Natural killer cell treated with Interleukin-12 subunit alpha and Interleukin-12 subunit beta and Interleukin-15 and Interleukin-18, amount 100 ng/mL, for 72 hours (primary cell): ENCODE results near the gene ECE1. TPM values are rescaled to one million over a fixed set of nuclear protein-coding genes. Genes with fewer than 3 reads are reported as not detected.

ENCODE experiments used
- ATAC-seq, 2 donors: fragments of 150-1000 bp; cut with Tn5 transposase in 1 of 2; sonication (Bioruptor Pico), chemical (Tn5 transposase) in 1 of 2; 2 replicates each; pipeline ENCODE4 v1.10.0; 2021
- DNase-seq: peaks from one replicate; pipeline ENCODE4 v3.0.0; 2022; ENCODE audit warnings: low spot score
- H3K27ac Mint-ChIP-seq, 2 donors: 1 replicate in 1 of 2; 2 replicates in 1 of 2; pipeline ENCODE4 v1.8.0; 2022; ENCODE audit warnings: mixed read lengths in 2 of 2, mild to moderate bottlenecking in 1 of 2, moderate library complexity in 1 of 2
- H3K27me3 Mint-ChIP-seq, 2 donors: 1 replicate in 1 of 2; 2 replicates in 1 of 2; pipeline ENCODE4 v1.8.0; 2022; ENCODE audit warnings: mixed read lengths in 2 of 2
- H3K36me3 Mint-ChIP-seq: one replicate; pipeline ENCODE4 v1.8.0; 2022; ENCODE audit warnings: mixed read lengths
- H3K4me1 Mint-ChIP-seq, 2 donors: 1 replicate in 1 of 2; 2 replicates in 1 of 2; pipeline ENCODE4 v1.8.0; 2022; ENCODE audit warnings: low read depth in 2 of 2, mixed read lengths in 2 of 2, mild to moderate bottlenecking in 1 of 2
- H3K4me3 Mint-ChIP-seq: one replicate; pipeline ENCODE4 v1.8.0; 2022; ENCODE audit warnings: mixed read lengths
- H3K9me3 Mint-ChIP-seq: 2 replicates; pipeline ENCODE4 v1.8.0; 2022; ENCODE audit warnings: mixed read lengths
- total RNA-seq, 2 donors: library from RNA; stranded (reverse); gene quantifications; one replicate each; pipeline ENCODE4 v1.2.3, GENCODE V29; 2022

The ECE1 gene
- total RNA-seq, 2 donors from 2014 or later = 33.7 to 53.9 TPM

GRCh38 chr1:21259316-21260076 lies 30.8 kb downstream of the ECE1 start:
- Mint-ChIP-seq H3K27me3 (no peaks in the 10 kb centered on the region), H3K27ac (peak overlapping the region in 1 of 2 donors; percentile 59), H3K36me3 (no peaks in the 10 kb centered on the region), H3K9me3 (no peaks in the 10 kb centered on the region), H3K4me1 (peaks cover 20 to 25% of the 10 kb centered on the region in 2 donors), H3K4me3 (no peak overlapping the region)
- ATAC-seq (no peak), DNase-seq (no peak)

- Mint-ChIP-seq H3K27me3 (no peaks in the 10 kb centered on the region), H3K27ac (no peak overlapping the region), H3K9me3 (no peaks in the 10 kb centered on the region), H3K4me1 (peaks cover 20 to 25% of the 10 kb centered on the region in 2 donors), H3K36me3 (no peaks in the 10 kb centered on the region), H3K4me3 (no peak overlapping the region)
- no peak for DNase-seq
- ATAC-seq = no peak
Measured at GRCh38 chr1:21258331-21259134, 31.7 kb downstream of the ECE1 start.

- Mint-ChIP-seq H3K4me1 (peaks cover 20 to 22% of the 10 kb centered on the region in 2 donors), H3K36me3 (no peaks in the 10 kb centered on the region), H3K27me3 (no peaks in the 10 kb centered on the region), H3K27ac (no peak overlapping the region), H3K4me3 (no peak overlapping the region), H3K9me3 (no peaks in the 10 kb centered on the region)
- ATAC-seq = no peak
- DNase-seq = no peak
Measured at GRCh38 chr1:21257431-21258135, 32.7 kb downstream of the ECE1 start.

DNA sequence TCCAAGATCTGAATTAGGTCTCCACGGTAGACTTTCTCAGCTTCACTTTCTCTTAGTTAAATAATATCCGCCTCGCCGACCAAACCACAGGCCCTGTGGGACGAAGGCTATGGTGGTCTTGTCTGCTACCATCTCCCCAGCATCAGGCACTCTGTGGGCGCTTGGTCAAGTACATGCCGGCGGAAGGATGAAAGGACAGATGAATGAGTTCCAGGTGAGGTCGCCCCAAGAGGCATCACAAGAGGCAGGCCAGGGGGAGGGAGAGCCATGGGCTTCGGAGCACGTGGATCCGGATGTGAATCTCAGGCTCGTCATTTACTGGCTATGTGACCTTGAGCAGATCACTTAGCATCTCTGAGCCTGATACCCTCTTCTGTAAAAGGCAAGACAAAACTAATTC lies 33.5 kb downstream of the ECE1 start:
- no peaks in the 10 kb centered on the region for H3K9me3 Mint-ChIP-seq
- ATAC-seq (no peak), DNase-seq (no peak)
- H3K4me3 Mint-ChIP-seq = no peak overlapping the region
- H3K27me3 Mint-ChIP-seq = no peaks in the 10 kb centered on the region
- no peaks in the 10 kb centered on the region for H3K36me3 Mint-ChIP-seq
- H3K4me1 Mint-ChIP-seq = peaks cover 15 to 16% of the 10 kb centered on the region in 2 donors
- H3K27ac Mint-ChIP-seq = no peak overlapping the region

- H3K36me3 Mint-ChIP-seq = no peaks in the 10 kb centered on the region
- ATAC-seq = no peak
- no peak overlapping the region for H3K4me3 Mint-ChIP-seq
- no peak overlapping the region for H3K27ac Mint-ChIP-seq
- H3K27me3 Mint-ChIP-seq = no peaks in the 10 kb centered on the region
- no peak for DNase-seq
- no peaks in the 10 kb centered on the region for H3K9me3 Mint-ChIP-seq
- peaks cover 7% of the 10 kb centered on the region in 2 donors for H3K4me1 Mint-ChIP-seq
Measured at GRCh38 chr1:21255943-21256320, 34.3 kb downstream of the ECE1 start.

GRCh38 chr1:21255284-21255942 lies 34.9 kb downstream of the ECE1 start:
- Mint-ChIP-seq H3K4me1 (peaks cover 5 to 6% of the 10 kb centered on the region in 2 donors), H3K27me3 (no peaks in the 10 kb centered on the region), H3K27ac (peak overlapping the region in 1 of 2 donors; percentile 19), H3K4me3 (no peak overlapping the region), H3K9me3 (no peaks in the 10 kb centered on the region), H3K36me3 (no peaks in the 10 kb centered on the region)
- ATAC-seq (peak; percentile 78 to 82), DNase-seq (peak; percentile 81)

- Mint-ChIP-seq H3K4me3 (no peak overlapping the region), H3K27ac (no peak overlapping the region), H3K36me3 (no peaks in the 10 kb centered on the region), H3K4me1 (peaks cover 5 to 6% of the 10 kb centered on the region in 2 donors), H3K9me3 (no peaks in the 10 kb centered on the region), H3K27me3 (no peaks in the 10 kb centered on the region)
- ATAC-seq (no peak), DNase-seq (no peak)
Measured at GRCh38 chr1:21254335-21254951, 35.8 kb downstream of the ECE1 start.

DNA sequence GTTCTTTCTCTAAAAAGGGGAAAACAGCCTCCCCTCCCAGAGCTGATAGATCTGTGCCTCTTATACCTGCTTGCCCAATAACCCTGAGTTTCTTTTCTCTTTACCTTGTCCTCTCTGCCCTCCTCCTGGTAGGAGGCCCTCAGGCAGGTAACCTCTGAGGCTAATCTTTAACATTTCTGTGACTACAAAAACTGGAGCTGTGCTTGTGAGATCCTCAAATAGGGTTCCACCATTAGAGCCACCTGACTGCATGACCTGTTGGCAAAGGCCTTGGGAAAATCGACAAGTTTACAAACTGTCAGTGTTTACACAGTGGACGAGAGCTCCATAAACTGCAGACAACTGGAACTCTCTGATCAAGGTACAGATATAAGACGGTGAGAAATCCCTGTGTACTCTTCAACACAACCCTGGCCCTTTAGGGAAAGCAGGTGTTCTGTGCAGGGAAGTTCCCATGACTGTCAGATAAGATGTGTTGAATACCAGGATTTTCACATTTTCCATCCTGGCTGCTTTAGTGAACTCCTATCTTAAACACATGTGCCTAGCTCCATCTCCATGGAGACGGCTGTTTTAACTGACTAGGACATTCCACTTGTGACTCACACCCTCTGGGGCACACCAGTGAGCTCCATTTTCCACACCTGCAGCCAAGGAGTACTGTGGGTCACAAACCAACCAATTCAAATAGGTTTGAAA lies 38.3 kb downstream of the ECE1 start:
- no peaks in the 10 kb centered on the region for H3K27me3 Mint-ChIP-seq
- H3K9me3 Mint-ChIP-seq = no peaks in the 10 kb centered on the region
- no peaks in the 10 kb centered on the region for H3K36me3 Mint-ChIP-seq
- no peak overlapping the region for H3K4me3 Mint-ChIP-seq
- H3K4me1 Mint-ChIP-seq = peaks cover 3 to 5% of the 10 kb centered on the region in 2 donors
- peak overlapping the region in 1 of 2 donors; percentile 17 for H3K27ac Mint-ChIP-seq
- DNase-seq (no peak), ATAC-seq (no peak)

DNA sequence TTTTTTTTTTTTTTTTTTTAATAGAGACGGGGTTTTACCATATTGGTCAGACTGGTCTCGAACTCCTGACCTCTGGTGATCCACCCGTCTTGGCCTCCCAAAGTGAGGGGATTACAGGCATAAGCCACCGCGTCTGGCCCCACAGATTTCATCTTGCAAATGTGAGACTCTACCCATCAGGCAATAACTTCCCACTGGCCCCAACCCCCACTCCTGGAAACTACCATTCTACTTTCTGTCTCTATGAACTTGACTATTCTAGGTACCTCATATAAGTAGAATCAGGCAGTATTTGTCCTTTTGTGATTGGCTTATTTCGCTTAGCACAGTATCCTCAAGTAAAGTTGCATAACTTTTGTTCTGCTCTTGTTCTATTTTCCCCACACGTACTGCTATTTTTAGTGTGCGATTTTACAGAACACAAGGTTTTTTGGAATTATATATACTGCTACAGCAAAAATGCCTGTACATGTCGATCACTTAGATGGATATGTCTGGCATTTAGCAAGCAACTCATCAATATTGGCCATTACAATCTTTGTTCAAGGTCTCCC lies 40.2 kb downstream of the ECE1 start:
- no peak for DNase-seq
- no peak overlapping the region for H3K27ac Mint-ChIP-seq
- H3K4me3 Mint-ChIP-seq = no peak overlapping the region
- no peaks in the 10 kb centered on the region for H3K27me3 Mint-ChIP-seq
- ATAC-seq = no peak
- no peaks in the 10 kb centered on the region for H3K4me1 Mint-ChIP-seq
- no peaks in the 10 kb centered on the region for H3K9me3 Mint-ChIP-seq
- H3K36me3 Mint-ChIP-seq = no peaks in the 10 kb centered on the region

DNA sequence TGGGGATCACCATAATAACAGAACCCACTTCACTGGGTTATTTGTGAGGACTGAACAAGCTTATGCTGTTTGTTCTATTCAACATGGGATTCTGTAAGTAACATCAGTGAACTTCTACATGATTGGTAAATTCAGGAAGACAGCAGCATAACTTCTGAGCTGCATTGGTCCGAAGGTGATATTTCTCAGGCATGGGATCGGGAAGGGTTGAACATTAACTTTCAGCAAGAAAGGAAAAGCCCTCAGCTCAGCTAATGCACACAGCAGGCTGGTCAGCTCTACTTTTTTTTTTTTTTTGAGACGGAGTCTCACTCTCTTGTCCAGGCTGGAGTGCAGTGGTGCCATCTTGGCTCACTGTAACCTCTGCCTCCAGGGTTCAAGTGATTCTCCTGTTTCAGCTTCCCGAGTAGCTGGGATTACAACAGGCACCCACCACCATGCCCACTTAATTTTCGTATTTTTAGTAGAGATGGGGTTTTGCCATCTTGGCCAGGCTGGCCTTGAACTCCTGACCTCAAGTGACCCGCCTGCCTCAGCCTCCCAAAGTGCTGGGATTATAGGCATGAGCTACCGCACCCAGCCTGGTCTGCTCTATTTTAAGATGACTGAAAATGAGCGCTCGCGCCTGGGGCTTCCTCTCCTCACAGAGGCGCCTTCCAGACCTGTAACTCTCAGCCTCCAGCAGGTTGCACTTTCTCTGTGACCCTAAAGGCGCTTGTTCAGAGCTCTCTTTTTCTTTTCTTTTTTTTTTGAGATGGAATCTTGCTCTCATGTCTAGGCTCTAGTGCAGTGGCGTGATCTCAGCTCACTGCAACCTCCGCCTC lies 42.2 kb downstream of the ECE1 start:
- no peaks in the 10 kb centered on the region for H3K27me3 Mint-ChIP-seq
- H3K4me3 Mint-ChIP-seq = no peak overlapping the region
- DNase-seq (no peak), ATAC-seq (no peak)
- H3K36me3 Mint-ChIP-seq = no peaks in the 10 kb centered on the region
- H3K4me1 Mint-ChIP-seq = no peaks in the 10 kb centered on the region
- H3K9me3 Mint-ChIP-seq = no peaks in the 10 kb centered on the region
- no peak overlapping the region for H3K27ac Mint-ChIP-seq

DNA sequence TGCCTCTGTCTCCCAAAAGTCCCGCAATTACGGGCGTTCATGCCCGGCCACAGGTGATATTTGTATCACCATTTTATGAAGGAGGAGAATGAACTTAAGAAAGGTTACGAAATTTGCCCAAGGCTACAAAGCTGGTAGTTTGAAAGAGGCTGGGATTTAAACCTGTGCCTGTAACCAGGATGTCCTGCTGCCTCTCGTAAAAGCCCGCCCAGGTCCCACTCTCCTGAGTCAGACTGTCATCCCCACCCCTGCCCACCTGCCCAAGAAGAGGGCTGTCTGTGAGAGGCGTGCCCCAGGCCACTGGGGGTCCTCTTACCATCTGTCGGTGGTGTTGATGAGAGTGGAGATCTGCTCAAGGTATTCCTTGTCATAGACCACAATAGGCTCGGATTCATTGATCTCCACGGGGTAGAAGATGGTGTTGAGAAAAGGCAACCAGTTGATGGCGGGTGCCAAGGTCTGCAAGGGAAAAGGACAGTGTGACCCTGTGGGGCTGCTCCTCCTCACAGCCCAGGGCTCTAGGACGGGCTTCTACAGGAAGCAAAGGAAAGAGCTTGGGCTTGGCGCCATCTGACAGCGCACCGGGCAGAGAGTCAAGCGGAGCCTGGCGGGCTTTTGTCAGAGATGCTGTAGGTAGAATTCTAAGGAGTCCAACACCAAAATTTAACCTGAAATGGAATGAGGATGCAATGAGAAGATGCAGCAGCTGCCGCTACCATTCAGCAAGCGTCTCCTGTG lies 43.2 kb downstream of the ECE1 start:
- Mint-ChIP-seq H3K4me1 (no peaks in the 10 kb centered on the region), H3K9me3 (no peaks in the 10 kb centered on the region), H3K27me3 (no peaks in the 10 kb centered on the region), H3K4me3 (no peak overlapping the region), H3K27ac (no peak overlapping the region), H3K36me3 (no peaks in the 10 kb centered on the region)
- peak in 1 of 2 donors; percentile 53 for ATAC-seq
- DNase-seq = no peak
